ENCODE measurements around the gene NAB2.

- TF ChIP-seq NEUROD1 (IDR thresholded peaks at IDR 0.05; ENCODE audit: borderline replicate concordance, low read depth, low read length, partially characterized antibody) = no peak
- TF ChIP-seq RAD21 (CRISPR knock-in tag; conservative IDR thresholded peaks at IDR 0.05 in 1 of 2, IDR thresholded peaks at IDR 0.05 in 1 of 2) = no peak
- TF ChIP-seq TBL1XR1 (IDR thresholded peaks at IDR 0.05; ENCODE audit: low read length in 2 of 2) = no peak
- TF ChIP-seq EP300 (IDR thresholded peaks at IDR 0.05; ENCODE audit: low read length) = no peak
- TF ChIP-seq DDX20 (tag; IDR thresholded peaks at IDR 0.05; ENCODE audit: low read depth) = no peak
- TF ChIP-seq ELF1 (tag; IDR thresholded peaks at IDR 0.05) = no peak
- no peak for TF ChIP-seq ZNF354B (CRISPR knock-in tag; IDR thresholded peaks at IDR 0.05)
- TF ChIP-seq, protein P1, sequence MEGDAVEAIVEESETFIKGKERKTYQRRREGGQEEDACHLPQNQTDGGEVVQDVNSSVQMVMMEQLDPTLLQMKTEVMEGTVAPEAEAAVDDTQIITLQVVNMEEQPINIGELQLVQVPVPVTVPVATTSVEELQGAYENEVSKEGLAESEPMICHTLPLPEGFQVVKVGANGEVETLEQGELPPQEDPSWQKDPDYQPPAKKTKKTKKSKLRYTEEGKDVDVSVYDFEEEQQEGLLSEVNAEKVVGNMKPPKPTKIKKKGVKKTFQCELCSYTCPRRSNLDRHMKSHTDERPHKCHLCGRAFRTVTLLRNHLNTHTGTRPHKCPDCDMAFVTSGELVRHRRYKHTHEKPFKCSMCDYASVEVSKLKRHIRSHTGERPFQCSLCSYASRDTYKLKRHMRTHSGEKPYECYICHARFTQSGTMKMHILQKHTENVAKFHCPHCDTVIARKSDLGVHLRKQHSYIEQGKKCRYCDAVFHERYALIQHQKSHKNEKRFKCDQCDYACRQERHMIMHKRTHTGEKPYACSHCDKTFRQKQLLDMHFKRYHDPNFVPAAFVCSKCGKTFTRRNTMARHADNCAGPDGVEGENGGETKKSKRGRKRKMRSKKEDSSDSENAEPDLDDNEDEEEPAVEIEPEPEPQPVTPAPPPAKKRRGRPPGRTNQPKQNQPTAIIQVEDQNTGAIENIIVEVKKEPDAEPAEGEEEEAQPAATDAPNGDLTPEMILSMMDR (IDR thresholded peaks at IDR 0.05 in 2 of 3, conservative IDR thresholded peaks at IDR 0.05 in 1 of 3; ENCODE audit: insufficient read depth in 2 of 3, low read depth in 1 of 3, low read length in 3 of 3) = no peak
- TF ChIP-seq ELF4 (CRISPR knock-in tag; IDR thresholded peaks at IDR 0.05) = no peak
- TF ChIP-seq NBN (IDR thresholded peaks at IDR 0.05; ENCODE audit: low read depth) = no peak
These were observed 39.8 kb upstream of the NAB2 start for GRCh38 chr12:57049119-57049446.

Measured in K562 (cell line).